Peyer's patch (tissue), 4 donors: ENCODE results near the gene FHL3.
"Not testable (repeated sequence)": the region's sequence is repeated elsewhere in the genome, so short reads cannot be mapped to it uniquely, and the experiment has no call there.

Experiments used
- POLR2A ChIP-seq, 2 donors: fragments of 450-650 bp; IDR thresholded peaks; one replicate each; pipeline ENCODE4 v1.5.1; 2017; ENCODE audit warnings: antibody characterized with exemption in 2 of 2, mild to moderate bottlenecking in 2 of 2, moderate library complexity in 2 of 2
- TF ChIP-seq, protein P1 (sequence below), 6 experiments: fragments of 450-650 bp in 4 of 6; fragments of 200-600 bp in 2 of 6; sonication (generic) in 1 of 6; IDR thresholded peaks; one replicate each; pipeline ENCODE4 v1.5.1; 2017 to 2019; ENCODE audit warnings: antibody characterized with exemption in 6 of 6, mild to moderate bottlenecking in 3 of 6, moderate library complexity in 1 of 6

GRCh38 chr1:37964106-37964505 lies 41.2 kb downstream of the FHL3 start:
- TF ChIP-seq, protein P1, sequence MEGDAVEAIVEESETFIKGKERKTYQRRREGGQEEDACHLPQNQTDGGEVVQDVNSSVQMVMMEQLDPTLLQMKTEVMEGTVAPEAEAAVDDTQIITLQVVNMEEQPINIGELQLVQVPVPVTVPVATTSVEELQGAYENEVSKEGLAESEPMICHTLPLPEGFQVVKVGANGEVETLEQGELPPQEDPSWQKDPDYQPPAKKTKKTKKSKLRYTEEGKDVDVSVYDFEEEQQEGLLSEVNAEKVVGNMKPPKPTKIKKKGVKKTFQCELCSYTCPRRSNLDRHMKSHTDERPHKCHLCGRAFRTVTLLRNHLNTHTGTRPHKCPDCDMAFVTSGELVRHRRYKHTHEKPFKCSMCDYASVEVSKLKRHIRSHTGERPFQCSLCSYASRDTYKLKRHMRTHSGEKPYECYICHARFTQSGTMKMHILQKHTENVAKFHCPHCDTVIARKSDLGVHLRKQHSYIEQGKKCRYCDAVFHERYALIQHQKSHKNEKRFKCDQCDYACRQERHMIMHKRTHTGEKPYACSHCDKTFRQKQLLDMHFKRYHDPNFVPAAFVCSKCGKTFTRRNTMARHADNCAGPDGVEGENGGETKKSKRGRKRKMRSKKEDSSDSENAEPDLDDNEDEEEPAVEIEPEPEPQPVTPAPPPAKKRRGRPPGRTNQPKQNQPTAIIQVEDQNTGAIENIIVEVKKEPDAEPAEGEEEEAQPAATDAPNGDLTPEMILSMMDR (IDR thresholded peaks at IDR 0.05), result not testable (repeated sequence)
- TF ChIP-seq POLR2A (IDR thresholded peaks at IDR 0.05), result not testable (repeated sequence)
